Suprapubic skin (tissue), 4 donors: Measurements from ENCODE around the gene FAM110A. TPM values are rescaled to one million over a fixed set of nuclear protein-coding genes. Genes with fewer than 3 reads are reported as not detected.
A peak's percentile ranks its signal among the peaks of the same experiment; 100 is the strongest.
"Not testable (repeated sequence)": the region's sequence is repeated elsewhere in the genome, so short reads cannot be mapped to it uniquely, and the experiment has no call there.

ENCODE experiments used
- DNase-seq, 2 donors: peaks; one replicate each; pipeline ENCODE4 v3.0.0-alpha.2; 2019; ENCODE audit warnings: low spot score in 2 of 2
- H3K27ac ChIP-seq: fragments of 200-600 bp; sonication (generic); one replicate; pipeline ENCODE4 v1.5.1; 2019
- H3K27me3 ChIP-seq: fragments of 200-600 bp; sonication (generic); one replicate; pipeline ENCODE4 v1.5.1; 2019
- H3K36me3 ChIP-seq: fragments of 200-600 bp; sonication (generic); one replicate; pipeline ENCODE4 v1.5.1; 2019
- H3K4me1 ChIP-seq: fragments of 200-600 bp; sonication (generic); one replicate; pipeline ENCODE4 v1.5.1; 2019
- H3K4me3 ChIP-seq: fragments of 200-600 bp; sonication (generic); one replicate; pipeline ENCODE4 v1.5.1; 2019; ENCODE audit warnings: mild to moderate bottlenecking
- H3K9me3 ChIP-seq: fragments of 200-600 bp; sonication (generic); one replicate; pipeline ENCODE4 v1.5.1; 2019
- CTCF ChIP-seq, 2 donors: fragments of 200-600 bp in 1 of 2; fragments of 450-650 bp in 1 of 2; sonication (generic) in 1 of 2; IDR thresholded peaks; one replicate each; pipeline ENCODE4 v1.5.1; 2016 to 2019; ENCODE audit warnings: antibody characterized with exemption in 2 of 2, mild to moderate bottlenecking in 1 of 2, moderate library complexity in 1 of 2
- EP300 ChIP-seq: sonication (generic); formaldehyde crosslinking; IDR thresholded peaks from one replicate; pipeline ENCODE4 v1.6.1; 2017; ENCODE audit warnings: antibody characterized with exemption
- POLR2A ChIP-seq, 2 donors: fragments of 450-650 bp; IDR thresholded peaks; one replicate each; pipeline ENCODE4 v1.6.1; 2017; ENCODE audit warnings: antibody characterized with exemption in 2 of 2, mild to moderate bottlenecking in 2 of 2, moderate library complexity in 2 of 2
- POLR2AphosphoS5 ChIP-seq, 3 donors: sonication (generic); formaldehyde crosslinking; IDR thresholded peaks; one replicate each; pipeline ENCODE4 v1.6.1; 2017; ENCODE audit warnings: antibody characterized with exemption in 3 of 3
- WGBS: methylation state at CpG from one replicate; pipeline ENCODE4 v1.1.5; 2018; 5-methylcytosine and 5-hydroxymethylcytosine counted together
- total RNA-seq, 4 donors: library from RNA; depleted of rRNA; stranded (reverse); fragments of >200 nt; gene quantifications; one replicate each; pipeline ENCODE4 v1.1.0, GENCODE V29; 2016

Gene FAM110A
- total RNA-seq: 10 to 100 TPM; 16.9 to 57.0 (median 37.7) TPM

DNA sequence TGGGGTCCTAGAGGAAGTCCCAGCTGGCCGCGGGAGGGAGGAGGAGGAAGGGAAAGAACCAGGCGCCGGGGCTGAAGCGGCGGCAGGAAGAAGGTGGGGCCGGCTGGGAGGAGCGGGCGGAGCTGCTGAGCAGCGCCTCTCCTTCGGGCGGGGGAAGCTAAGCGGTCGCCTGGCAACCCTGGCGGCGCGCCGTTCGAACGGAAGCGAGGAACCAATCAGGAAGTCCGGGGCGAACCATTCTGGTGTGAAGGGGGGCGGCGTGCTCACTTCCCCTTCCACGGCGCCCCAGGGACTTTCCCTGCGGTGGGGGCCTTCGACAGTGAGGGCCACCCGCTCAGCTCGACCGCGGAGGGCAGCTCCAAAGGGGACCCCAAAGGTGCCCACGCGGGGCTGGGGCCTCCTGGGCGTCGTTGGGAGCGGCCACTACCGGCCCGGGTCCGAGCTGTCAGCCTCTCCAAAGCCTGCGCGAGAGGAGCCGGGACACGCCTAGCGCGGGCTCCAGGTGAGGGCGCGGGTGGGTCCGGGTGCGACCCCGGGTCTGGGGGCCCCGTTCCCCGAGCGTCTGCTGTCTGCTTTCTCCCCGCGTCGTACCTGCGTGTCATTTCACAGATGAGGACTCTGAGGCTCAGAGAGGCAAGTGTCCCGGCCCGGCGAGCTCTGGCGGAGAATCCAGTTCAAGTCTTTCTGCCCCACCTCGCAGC is at the start of gene FAM110A:
FAM110A (plus strand) TSS at position 266 of the 701 bp plus-strand sequence. CDS start 11,090 bp downstream, outside the sequence.
- Histone ChIP-seq H3K4me1 (peaks cover 30% of the 10 kb centered on the region), H3K9me3 (no peaks in the 10 kb centered on the region), H3K4me3 (peak within 1 kb of the TSS; percentile 65), H3K27me3 (no peaks in the 10 kb centered on the region), H3K27ac (peak within 1 kb of the TSS; percentile 72), H3K36me3 (no peaks in the 10 kb centered on the region)
- DNase-seq: peak; percentile 96 to 98
- TF ChIP-seq EP300 (no peak), POLR2AphosphoS5 (IDR thresholded peaks at IDR 0.05) (peak in 1 of 3 donors; percentile 23), POLR2A (IDR thresholded peaks at IDR 0.05) (no peak)
- 2% methylated on average over 28 of the region's 64 CpGs for WGBS

- peaks cover 19% of the 10 kb centered on the region for H3K27me3 ChIP-seq
- DNase-seq: no peak
- no peak overlapping the region for H3K4me3 ChIP-seq
- H3K27ac ChIP-seq: no peak overlapping the region
- 17% methylated on average over 1 of the region's 1 CpG for WGBS
- H3K4me1 ChIP-seq: no peaks in the 10 kb centered on the region
- H3K36me3 ChIP-seq: no peaks in the 10 kb centered on the region
- H3K9me3 ChIP-seq: peaks cover 4% of the 10 kb centered on the region
- no peak for TF ChIP-seq POLR2A (IDR thresholded peaks at IDR 0.05)
- no peak for TF ChIP-seq POLR2AphosphoS5 (IDR thresholded peaks at IDR 0.05)
- TF ChIP-seq EP300: no peak
- TF ChIP-seq CTCF (IDR thresholded peaks at IDR 0.05): no peak
These were observed 45.7 kb upstream of the FAM110A start for GRCh38 chr20:787825-788224.

- WGBS: 76% methylated on average over 2 of the region's 2 CpGs
These were observed 42.5 kb upstream of the FAM110A start for GRCh38 chr20:791056-791455.

GRCh38 chr20:792248-792647 is 41.3 kb upstream of the FAM110A start:
- H3K4me1 ChIP-seq: no peaks in the 10 kb centered on the region
- WGBS: 93% methylated on average over 18 of the region's 18 CpGs
- DNase-seq: no peak
- no peak overlapping the region for H3K27ac ChIP-seq
- no peak for TF ChIP-seq POLR2AphosphoS5 (IDR thresholded peaks at IDR 0.05)
- no peak for TF ChIP-seq CTCF (IDR thresholded peaks at IDR 0.05)
- no peak for TF ChIP-seq EP300
- no peak for TF ChIP-seq POLR2A (IDR thresholded peaks at IDR 0.05)
- no peaks in the 10 kb centered on the region for H3K36me3 ChIP-seq
- H3K4me3 ChIP-seq: no peak overlapping the region
- peaks cover 14% of the 10 kb centered on the region for H3K27me3 ChIP-seq
- H3K9me3 ChIP-seq: peaks cover 4% of the 10 kb centered on the region

More at GRCh38 chr20:791056-791455, 42.5 kb upstream of the FAM110A start:
- no peak for DNase-seq
- H3K9me3 ChIP-seq: peaks cover 4% of the 10 kb centered on the region
- H3K36me3 ChIP-seq: no peaks in the 10 kb centered on the region
- H3K4me1 ChIP-seq: no peaks in the 10 kb centered on the region
- no peak overlapping the region for H3K27ac ChIP-seq
- peaks cover 19% of the 10 kb centered on the region for H3K27me3 ChIP-seq
- no peak for TF ChIP-seq CTCF (IDR thresholded peaks at IDR 0.05)
- TF ChIP-seq POLR2AphosphoS5 (IDR thresholded peaks at IDR 0.05): no peak
- no peak for TF ChIP-seq POLR2A (IDR thresholded peaks at IDR 0.05)
- no peak for TF ChIP-seq EP300
- no peak overlapping the region for H3K4me3 ChIP-seq

- Histone ChIP-seq H3K4me1 (no peaks in the 10 kb centered on the region), H3K9me3 (peaks cover 4% of the 10 kb centered on the region), H3K27ac (no peak overlapping the region), H3K27me3 (peaks cover 18% of the 10 kb centered on the region), H3K4me3 (no peak overlapping the region), H3K36me3 (no peaks in the 10 kb centered on the region)
- WGBS: 54% methylated on average over 3 of the region's 3 CpGs
- no peak for DNase-seq
- no peak for TF ChIP-seq POLR2A (IDR thresholded peaks at IDR 0.05)
- TF ChIP-seq POLR2AphosphoS5 (IDR thresholded peaks at IDR 0.05): no peak
- no peak for TF ChIP-seq EP300
- no peak for TF ChIP-seq CTCF (IDR thresholded peaks at IDR 0.05)
These were observed 36.6 kb upstream of the FAM110A start for GRCh38 chr20:796921-797320.

GRCh38 chr20:798746-799145 is 34.8 kb upstream of the FAM110A start:
- H3K4me3 ChIP-seq, H3K36me3 ChIP-seq, H3K27ac ChIP-seq, H3K4me1 ChIP-seq, DNase-seq, H3K9me3 ChIP-seq: not testable (repeated sequence)
- peaks cover 20% of the 10 kb centered on the region for H3K27me3 ChIP-seq
- WGBS: 73% methylated on average over 5 of the region's 5 CpGs

GRCh38 chr20:800026-800425 is 33.5 kb upstream of the FAM110A start:
- H3K36me3 ChIP-seq, H3K4me3 ChIP-seq, DNase-seq, H3K27ac ChIP-seq, H3K9me3 ChIP-seq, H3K4me1 ChIP-seq: not testable (repeated sequence)
- H3K27me3 ChIP-seq: peaks cover 20% of the 10 kb centered on the region
- WGBS: 87% methylated on average over 7 of the region's 7 CpGs
